H1 (cell line): ENCODE measurements around the gene EXD1. TPM values are rescaled to one million over a fixed set of nuclear protein-coding genes. Genes with fewer than 3 reads are reported as not detected.

Source experiments
- CTCF ChIA-PET: fragments of 300-600 bp; sonication (Branson Sonifier 250); formaldehyde crosslinking; loops from one replicate; lab custom pipeline; 2021; ENCODE audit not compliant: partially characterized antibody; lab: Charles Lee
- POLR2A ChIA-PET: fragments of 300-600 bp; sonication (Branson Sonifier 250); formaldehyde crosslinking; loops from one replicate; lab custom pipeline; 2021; ENCODE audit warnings: inconsistent platforms; ENCODE audit not compliant: partially characterized antibody; lab: Charles Lee
- DNase-seq, 2 experiments: peaks; one replicate each; pipeline versions ENCODE4 v3.0.0 to v3.0.0-alpha.2; 2010 to 2022; ENCODE audit warnings: low spot score in 2 of 2, low read depth in 1 of 2, mixed read lengths in 1 of 2
- FAIRE-seq: peaks from 2 replicates; lab custom pipeline; 2011; peaks lifted over from hg19 to GRCh38; lab: Jason Lieb, UNC
- H2AFZ ChIP-seq: 2 replicates; pipeline ENCODE4 v1.8.1; 2012; ENCODE audit warnings: low read length, inconsistent platforms
- H2AK5ac ChIP-seq: 2 replicates; pipeline ENCODE4 v1.6.1; 2013; ENCODE audit warnings: low read depth, low read length
- H2BK120ac ChIP-seq: replicated peaks from 2 replicates; pipeline ENCODE3; 2013; ENCODE audit warnings: low read depth, low read length, inconsistent platforms
- H2BK12ac ChIP-seq: 2 replicates; pipeline ENCODE4 v1.6.1; 2013; ENCODE audit warnings: low read depth, low read length
- H2BK15ac ChIP-seq: 2 replicates; pipeline ENCODE4 v1.6.1; 2013; ENCODE audit warnings: low read length
- H2BK20ac ChIP-seq: 2 replicates; pipeline ENCODE4 v1.6.1; 2013; ENCODE audit warnings: low read length
- H2BK5ac ChIP-seq: 2 replicates; pipeline ENCODE4 v1.6.1; 2013; ENCODE audit warnings: low read depth, low read length
- H3K14ac ChIP-seq: 2 replicates; pipeline ENCODE4 v1.6.1; 2013; ENCODE audit warnings: inconsistent platforms; ENCODE audit not compliant: insufficient read length
- H3K18ac ChIP-seq: 2 replicates; pipeline ENCODE4 v1.6.1; 2013; ENCODE audit warnings: low read length; ENCODE audit errors: extremely low read depth
- H3K23ac ChIP-seq: 2 replicates; pipeline ENCODE4 v1.6.1; 2013; ENCODE audit warnings: inconsistent platforms; ENCODE audit not compliant: insufficient read length
- H3K23me2 ChIP-seq: 2 replicates; pipeline ENCODE4 v1.6.1; 2013; ENCODE audit warnings: low read depth, low read length
- H3K27ac ChIP-seq: 2 replicates; pipeline ENCODE4 v1.6.1; 2011; ENCODE audit warnings: low read depth, low read length, inconsistent platforms
- H3K27me3 ChIP-seq, 4 experiments: replicated peaks in 1 of 4; 1 replicate in 1 of 4; 2 replicates in 3 of 4; pipeline versions ENCODE4 v1.6.1 to v1.8.1; 2011 to 2013; ENCODE audit warnings: low read length in 3 of 4, mild to moderate bottlenecking in 3 of 4, inconsistent platforms in 2 of 4, mixed read lengths in 2 of 4, moderate library complexity in 1 of 4; ENCODE audit not compliant: control insufficient read depth in 3 of 4, insufficient read depth in 3 of 4; ENCODE audit errors: extremely low read depth in 1 of 4
- H3K36me3 ChIP-seq, 4 experiments: 2 replicates each; pipeline versions ENCODE4 v1.6.1 to v1.8.1; 2011 to 2013; ENCODE audit warnings: mild to moderate bottlenecking in 4 of 4, low read length in 3 of 4, moderate library complexity in 2 of 4, control low read depth in 1 of 4, inconsistent platforms in 1 of 4; ENCODE audit not compliant: insufficient read depth in 4 of 4, control insufficient read depth in 2 of 4
- H3K4ac ChIP-seq: replicated peaks from 2 replicates; pipeline ENCODE3; 2013; ENCODE audit warnings: low read length, low read depth, mixed read lengths, inconsistent platforms; ENCODE audit not compliant: insufficient read length
- H3K4me1 ChIP-seq, 4 experiments: replicated peaks in 1 of 4; 1 replicate in 1 of 4; 2 replicates in 3 of 4; pipeline versions ENCODE4 v1.6.1 to v1.8.1; 2011 to 2013; ENCODE audit warnings: low read length in 3 of 4, inconsistent platforms in 2 of 4, mixed read lengths in 1 of 4; ENCODE audit not compliant: insufficient read depth in 4 of 4, control insufficient read depth in 3 of 4
- H3K4me2 ChIP-seq, 2 experiments: 2 replicates each; pipeline versions ENCODE4 v1.6.1 to v1.8.1; 2011 to 2013; ENCODE audit warnings: low read depth in 2 of 2, low read length in 2 of 2, control low read depth in 1 of 2, inconsistent platforms in 1 of 2, mild to moderate bottlenecking in 1 of 2; ENCODE audit not compliant: insufficient read depth in 1 of 2
- H3K4me3 ChIP-seq, 4 experiments: fragments of 200-600, 300-600 bp in 1 of 4; sonication (generic), shearing (Covaris generic), sonication (Bioruptor Twin) in 1 of 4; 2 replicates each; pipeline versions ENCODE4 v1.5.1 to v1.8.1; 2011 to 2016; ENCODE audit warnings: low read length in 4 of 4, low read depth in 3 of 4, control low read depth in 2 of 4, inconsistent platforms in 2 of 4, mild to moderate bottlenecking in 2 of 4, mixed read lengths in 1 of 4, moderate library complexity in 1 of 4; ENCODE audit not compliant: insufficient read depth in 2 of 4; ENCODE audit errors: extremely low read depth in 1 of 4
- H3K56ac ChIP-seq: replicated peaks from 2 replicates; pipeline ENCODE3; 2013; ENCODE audit warnings: low read depth, mild to moderate bottlenecking, mixed read lengths, low read length, inconsistent platforms; ENCODE audit not compliant: insufficient read length
- H3K79me1 ChIP-seq: 2 replicates; pipeline ENCODE4 v1.6.1; 2013; ENCODE audit warnings: low read depth, low read length, control low read depth
- H3K79me2 ChIP-seq, 2 experiments: 2 replicates each; pipeline versions ENCODE4 v1.6.1 to v1.8.1; 2012 to 2013; ENCODE audit warnings: low read length in 2 of 2, mild to moderate bottlenecking in 2 of 2, inconsistent platforms in 1 of 2; ENCODE audit not compliant: insufficient read depth in 2 of 2, control insufficient read depth in 1 of 2
- H3K9ac ChIP-seq, 4 experiments: replicated peaks in 1 of 4; 1 replicate in 1 of 4; 2 replicates in 3 of 4; pipeline versions ENCODE4 v1.6.1 to v1.8.1; 2011 to 2013; ENCODE audit warnings: low read depth in 3 of 4, low read length in 3 of 4, control low read depth in 2 of 4, mild to moderate bottlenecking in 2 of 4, moderate library complexity in 2 of 4, inconsistent platforms in 1 of 4; ENCODE audit errors: extremely low read depth in 1 of 4
- H3K9me3 ChIP-seq, 2 experiments: 2 replicates each; pipeline versions ENCODE4 v1.6.1 to v1.8.1; 2012 to 2013; ENCODE audit warnings: mild to moderate bottlenecking in 2 of 2, moderate library complexity in 2 of 2, control low read depth in 1 of 2, inconsistent platforms in 1 of 2, low read depth in 1 of 2, low read length in 1 of 2, mixed read lengths in 1 of 2; ENCODE audit not compliant: insufficient read depth in 2 of 2
- H4K20me1 ChIP-seq, 2 experiments: replicated peaks in 1 of 2; 2 replicates each; pipeline versions ENCODE3 to v1.8.1; 2011 to 2013; ENCODE audit warnings: inconsistent platforms in 2 of 2, low read length in 2 of 2, mild to moderate bottlenecking in 1 of 2; ENCODE audit not compliant: insufficient read depth in 2 of 2, control insufficient read depth in 1 of 2
- H4K5ac ChIP-seq: 2 replicates; pipeline ENCODE4 v1.6.1; 2013; ENCODE audit warnings: low read length, low read depth, mixed read lengths, inconsistent platforms; ENCODE audit not compliant: insufficient read length
- H4K8ac ChIP-seq: 2 replicates; pipeline ENCODE4 v1.8.0; 2013; ENCODE audit warnings: mild to moderate bottlenecking, moderate library complexity, low read length, inconsistent platforms; ENCODE audit not compliant: insufficient read depth; ENCODE audit errors: extremely low read depth
- H4K91ac ChIP-seq: replicated peaks from 2 replicates; pipeline ENCODE3; 2013; ENCODE audit warnings: low read length, mixed read lengths, inconsistent platforms; ENCODE audit not compliant: insufficient read length
- ATF3 ChIP-seq: IDR thresholded peaks from 2 replicates; pipeline ENCODE4 v1.6.1; 2011; ENCODE audit warnings: low read depth, mild to moderate bottlenecking, low read length; ENCODE audit not compliant: insufficient read depth
- CHD2 ChIP-seq: IDR thresholded peaks from 2 replicates; pipeline ENCODE4 v1.6.1; 2012; ENCODE audit warnings: low read length, improper control_type of control experiment
- CREB1 ChIP-seq: IDR thresholded peaks from 2 replicates; pipeline ENCODE4 v1.6.1; 2012; ENCODE audit warnings: inconsistent platforms
- CTBP2 ChIP-seq: IDR thresholded peaks from 2 replicates; pipeline ENCODE4 v1.7.0; 2011; ENCODE audit warnings: borderline replicate concordance, mild to moderate bottlenecking, moderate library complexity, mixed read lengths, low read length; ENCODE audit not compliant: insufficient read depth, insufficient read length
- EP300 ChIP-seq, 2 experiments: IDR thresholded peaks; 1 replicate in 1 of 2; 2 replicates in 1 of 2; pipeline ENCODE4 v1.6.1; 2011 to 2012; ENCODE audit warnings: low read depth in 2 of 2, low read length in 2 of 2, mild to moderate bottlenecking in 2 of 2, borderline replicate concordance in 1 of 2, inconsistent platforms in 1 of 2, moderate library complexity in 1 of 2
- JUND ChIP-seq: IDR thresholded peaks from 2 replicates; pipeline ENCODE4 v1.6.1; 2011; ENCODE audit warnings: mild to moderate bottlenecking, improper control_type of control experiment, low read length
- KDM1A ChIP-seq: fragments of 200-600, 300-600 bp; sonication (generic); IDR thresholded peaks from 2 replicates; pipeline ENCODE4 v1.7.1; 2016; ENCODE audit warnings: mild to moderate bottlenecking, low read length, borderline replicate concordance
- KDM5A ChIP-seq: fragments of 200-600 bp; IDR thresholded peaks from 2 replicates; pipeline ENCODE4 v1.7.1; 2012; ENCODE audit warnings: mild to moderate bottlenecking, low read length, inconsistent platforms, mixed read lengths
- POLR2AphosphoS5 ChIP-seq: IDR thresholded peaks from 2 replicates; pipeline ENCODE4 v1.6.1; 2011; ENCODE audit warnings: low read depth, low read length
- POU5F1 ChIP-seq: IDR thresholded peaks from 2 replicates; pipeline ENCODE4 v1.6.1; 2011; ENCODE audit warnings: low read depth, mild to moderate bottlenecking, low read length, moderate library complexity
- RFX5 ChIP-seq: IDR thresholded peaks from 2 replicates; pipeline ENCODE4 v1.6.1; 2011; ENCODE audit warnings: low read depth, low read length, improper control_type of control experiment, borderline replicate concordance
- RXRA ChIP-seq: IDR thresholded peaks from 2 replicates; pipeline ENCODE4 v1.6.1; 2011; ENCODE audit warnings: low read depth, mild to moderate bottlenecking, low read length, moderate library complexity; ENCODE audit not compliant: insufficient read depth
- SIRT6 ChIP-seq: IDR thresholded peaks from one replicate; pipeline ENCODE4 v1.7.1; 2012; ENCODE audit warnings: low read length, inconsistent platforms
- SP4 ChIP-seq: IDR thresholded peaks from 2 replicates; pipeline ENCODE4 v1.6.1; 2012; ENCODE audit warnings: low read length, inconsistent platforms
- TCF12 ChIP-seq: IDR thresholded peaks from 2 replicates; pipeline ENCODE4 v1.6.1; 2011; ENCODE audit warnings: low read depth, mild to moderate bottlenecking, low read length
- WGBS, 2 experiments: shearing (Covaris generic) in 1 of 2; methylation state at CpG; one replicate each; pipeline versions ENCODE4 v1.1.6 to v1.1.7; 2013 to 2015; ENCODE audit warnings: low lambda C conversion rate in 2 of 2, mixed read lengths in 2 of 2, inconsistent platforms in 1 of 2, low coverage in 1 of 2, missing lambda C conversion rate in 1 of 2; ENCODE audit not compliant: insufficient replicate concordance in 2 of 2, insufficient coverage in 1 of 2, insufficient read length in 1 of 2; ENCODE audit errors: extremely low coverage in 1 of 2, missing lambda C conversion rate in 1 of 2; 5-methylcytosine and 5-hydroxymethylcytosine counted together
- polyA plus RNA-seq, 7 experiments: library from polyadenylated mRNA; depleted of rRNA in 3 of 7; stranded (reverse) in 5 of 7; unstranded in 2 of 7; fragments of >200 nt in 5 of 7; fragments of 200-250 nt in 2 of 7; gene quantifications; 1 replicate in 5 of 7; 2 replicates in 1 of 7; 4 replicates in 1 of 7; pipeline versions ENCODE4 v1.2.1 to v1.2.3, GENCODE V29; 2011 to 2013; ENCODE audit warnings: missing spikeins in 2 of 7, mixed read lengths in 2 of 7
- total RNA-seq: library from RNA; stranded (reverse); fragmentation: NEBNext Ultra II Directional; extraction: Animal tissue kit (Norgen Biotek cat#: 25700); gene quantifications from 2 replicates; pipeline ENCODE4 v1.2.1, GENCODE V29; 2021

The EXD1 gene
- total and polyA plus RNA-seq, 2 of the 8 experiments (the other 6 are each of a cell fraction or from before 2014, with no cell fraction given) = 0.06 to 0.54 TPM

GRCh38 chr15:41278319-41278718, 47.8 kb upstream of the EXD1 start:
- Histone ChIP-seq H2AFZ (no peak overlapping the region), H3K36me3 (peaks cover 2 to 23% (median 9%) of the 10 kb centered on the region in 4 experiments; a peak in 5 of 8 replicates), H3K27me3 (no peaks in the 10 kb centered on the region), H3K4me2 (no peak overlapping the region), H3K23me2 (no peaks in the 10 kb centered on the region), H3K14ac (no peak overlapping the region), H3K18ac (no peak overlapping the region), H3K4me1 (peaks cover 0 to 5% (median 2%) of the 10 kb centered on the region in 4 experiments; a peak in 2 of 7 replicates), H2BK12ac (no peak overlapping the region), H4K91ac (no peak overlapping the region), H3K27ac (no peak overlapping the region), H2AK5ac (no peak overlapping the region), H4K5ac (no peak overlapping the region), H2BK120ac (no peak overlapping the region), H2BK5ac (no peak overlapping the region), H3K56ac (no peak overlapping the region), H4K20me1 (no peaks in the 10 kb centered on the region), H2BK15ac (no peak overlapping the region), H4K8ac (no peak overlapping the region), H3K4me3 (no peak overlapping the region), H3K9me3 (no peaks in the 10 kb centered on the region), H3K9ac (no peak overlapping the region), H3K23ac (no peak overlapping the region), H2BK20ac (no peak overlapping the region), H3K79me1 (no peaks in the 10 kb centered on the region), H3K4ac (no peak overlapping the region), H3K79me2 (no peaks in the 10 kb centered on the region)
- POLR2A ChIA-PET = interaction anchor here (0.7 to 1.2 kb wide), 2 partner anchors 15 to 36 kb away, joined by 3 to 4 read pairs; no protein-coding TSS in a partner anchor
- DNase-seq = no peak
- no peak for FAIRE-seq
- CTCF ChIA-PET = no interaction called here
- 93% methylated on average over 2 of the region's 3 CpGs; no CpG with 5 or more reads in 1 of the 2 experiments for WGBS, 2 experiments
- no peak for TF ChIP-seq CTBP2
- TF ChIP-seq KDM5A = no peak
- no peak for TF ChIP-seq CHD2
- TF ChIP-seq POLR2AphosphoS5 = no peak
- no peak for TF ChIP-seq RFX5
- TF ChIP-seq TCF12 = no peak
- no peak for TF ChIP-seq POU5F1
- TF ChIP-seq JUND = no peak
- TF ChIP-seq CREB1 = no peak
- no peak for TF ChIP-seq SIRT6
- no peak for TF ChIP-seq RXRA
- TF ChIP-seq SP4 = no peak
- no peak for TF ChIP-seq KDM1A
- TF ChIP-seq EP300 (IDR thresholded peaks at IDR 0.05; ENCODE audit: borderline replicate concordance in 1 of 2, low read depth in 2 of 2, low read length in 2 of 2) = no peak
- TF ChIP-seq ATF3 = no peak
